ENCODE results near the gene TOMM40. TPM values are rescaled to one million over a fixed set of nuclear protein-coding genes. Genes with fewer than 3 reads are reported as not detected.
"Not testable (repeated sequence)": the region's sequence is repeated elsewhere in the genome, so short reads cannot be mapped to it uniquely, and the experiment has no call there.

TOMM40 gene
- total RNA-seq, 1 experiment from 2014 or later, result 180 TPM

- H2BK12ac ChIP-seq (ENCODE audit: insufficient read length, low read depth, low read length); H3K79me1 ChIP-seq (ENCODE audit: insufficient read depth, low read depth, low read length, poor library complexity, severe bottlenecking); H2BK15ac ChIP-seq (ENCODE audit: low read depth, low read length); H4K91ac ChIP-seq (ENCODE audit: insufficient read length, low read depth, low read length); H4K8ac ChIP-seq (replicated peaks; ENCODE audit: insufficient read length, low read depth, low read length); H2BK20ac ChIP-seq (ENCODE audit: low read depth, low read length, poor library complexity, severe bottlenecking); H4K5ac ChIP-seq (ENCODE audit: insufficient read length, low read depth, low read length); H3K27me3 Mint-ChIP-seq (ENCODE audit: low read depth); H3K56ac ChIP-seq (ENCODE audit: insufficient read length, low read depth, low read length); H4K20me1 ChIP-seq (ENCODE audit: control insufficient read depth, insufficient read depth, insufficient read length); H3K23ac ChIP-seq (ENCODE audit: insufficient read length, low read depth, low read length); H3K4me1 ChIP-seq (ENCODE audit: insufficient read depth, low read length); H3T11ph ChIP-seq (ENCODE audit: low read length); H2BK5ac ChIP-seq (ENCODE audit: insufficient read length, low read length); H3K27me3 ChIP-seq (ENCODE audit: insufficient read depth, low read length); H3K9me3 ChIP-seq (ENCODE audit: control insufficient read depth, low read depth, low read length); H3K79me2 ChIP-seq (ENCODE audit: insufficient read depth, low read length); H3K36me3 Mint-ChIP-seq (ENCODE audit: insufficient read depth in 1 of 3, low read depth in 3 of 3); H3K23me2 ChIP-seq (ENCODE audit: insufficient read length, low read depth, low read length, poor library complexity, severe bottlenecking); H2AFZ ChIP-seq (ENCODE audit: low read length); H3K4ac ChIP-seq (ENCODE audit: low read depth, low read length); H2BK120ac ChIP-seq (ENCODE audit: low read depth, low read length, poor library complexity, severe bottlenecking); H3K9me3 Mint-ChIP-seq; H2AK5ac ChIP-seq (ENCODE audit: insufficient read length, low read length): not testable (repeated sequence)
- Mint-ChIP-seq H3K27ac (peak within 1 kb of the TSS; percentile 96 to 100 (median 99)), H3K4me1 (peaks cover 29 to 34% of the 10 kb centered on the region in 2 experiments), H3K4me3 (peak within 1 kb of the TSS; percentile 94 to 98)
- WGBS (ENCODE audit: extremely low coverage, insufficient read length, low lambda C conversion rate), result no CpG with 5 or more reads among the region's 28 CpGs
- Histone ChIP-seq H3K18ac (ENCODE audit: insufficient read length, low read depth, low read length) (peak within 1 kb of the TSS; percentile 93), H3K14ac (ENCODE audit: insufficient read depth, low read length) (peak within 1 kb of the TSS; percentile 68), H3K4me2 (ENCODE audit: insufficient read depth, insufficient read length, low read length) (peak within 1 kb of the TSS; percentile 75), H3K9ac (ENCODE audit: extremely low read depth, insufficient read length, low read length) (peak within 1 kb of the TSS; percentile 21), H3K27ac (ENCODE audit: insufficient read length, low read depth, low read length) (peak within 1 kb of the TSS; percentile 22)
- DNase-seq, result peak; percentile 94
Observed at GRCh38 chr19:44914433-44915206, 23.6 kb downstream of the TOMM40 start, which contains the start of gene APOC1. Gene APOC1 (plus strand): TSS chr19:44914608. CDS start chr19:44914892, 284 bp downstream.
